ENCODE measurements around the gene SPIC.

DNA sequence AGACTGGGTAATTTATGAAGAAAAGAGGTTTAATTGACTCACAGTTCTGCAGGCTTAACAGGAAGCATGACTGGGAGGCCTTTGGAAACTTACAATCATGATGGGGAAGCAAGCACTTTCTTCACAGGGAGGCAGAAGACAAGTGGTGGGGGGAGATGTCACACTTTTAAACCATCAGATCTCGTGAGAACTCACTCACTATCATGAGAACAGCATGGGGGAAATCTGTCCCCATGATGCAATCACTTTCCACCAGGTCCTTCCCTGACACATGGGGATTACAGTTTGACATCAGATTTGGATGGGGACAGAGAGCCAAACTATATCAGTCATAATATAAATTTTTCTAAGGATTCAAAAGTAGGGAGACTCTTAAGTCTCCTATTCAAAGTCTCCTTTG is 46.0 kb downstream of the SPIC start:
- TF ChIP-seq, protein P1, sequence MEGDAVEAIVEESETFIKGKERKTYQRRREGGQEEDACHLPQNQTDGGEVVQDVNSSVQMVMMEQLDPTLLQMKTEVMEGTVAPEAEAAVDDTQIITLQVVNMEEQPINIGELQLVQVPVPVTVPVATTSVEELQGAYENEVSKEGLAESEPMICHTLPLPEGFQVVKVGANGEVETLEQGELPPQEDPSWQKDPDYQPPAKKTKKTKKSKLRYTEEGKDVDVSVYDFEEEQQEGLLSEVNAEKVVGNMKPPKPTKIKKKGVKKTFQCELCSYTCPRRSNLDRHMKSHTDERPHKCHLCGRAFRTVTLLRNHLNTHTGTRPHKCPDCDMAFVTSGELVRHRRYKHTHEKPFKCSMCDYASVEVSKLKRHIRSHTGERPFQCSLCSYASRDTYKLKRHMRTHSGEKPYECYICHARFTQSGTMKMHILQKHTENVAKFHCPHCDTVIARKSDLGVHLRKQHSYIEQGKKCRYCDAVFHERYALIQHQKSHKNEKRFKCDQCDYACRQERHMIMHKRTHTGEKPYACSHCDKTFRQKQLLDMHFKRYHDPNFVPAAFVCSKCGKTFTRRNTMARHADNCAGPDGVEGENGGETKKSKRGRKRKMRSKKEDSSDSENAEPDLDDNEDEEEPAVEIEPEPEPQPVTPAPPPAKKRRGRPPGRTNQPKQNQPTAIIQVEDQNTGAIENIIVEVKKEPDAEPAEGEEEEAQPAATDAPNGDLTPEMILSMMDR (IDR thresholded peaks at IDR 0.05), result no peak
- no peak for TF ChIP-seq POLR2AphosphoS5 (IDR thresholded peaks at IDR 0.05; ENCODE audit: low read depth, low read length)
- TF ChIP-seq, protein P2, sequence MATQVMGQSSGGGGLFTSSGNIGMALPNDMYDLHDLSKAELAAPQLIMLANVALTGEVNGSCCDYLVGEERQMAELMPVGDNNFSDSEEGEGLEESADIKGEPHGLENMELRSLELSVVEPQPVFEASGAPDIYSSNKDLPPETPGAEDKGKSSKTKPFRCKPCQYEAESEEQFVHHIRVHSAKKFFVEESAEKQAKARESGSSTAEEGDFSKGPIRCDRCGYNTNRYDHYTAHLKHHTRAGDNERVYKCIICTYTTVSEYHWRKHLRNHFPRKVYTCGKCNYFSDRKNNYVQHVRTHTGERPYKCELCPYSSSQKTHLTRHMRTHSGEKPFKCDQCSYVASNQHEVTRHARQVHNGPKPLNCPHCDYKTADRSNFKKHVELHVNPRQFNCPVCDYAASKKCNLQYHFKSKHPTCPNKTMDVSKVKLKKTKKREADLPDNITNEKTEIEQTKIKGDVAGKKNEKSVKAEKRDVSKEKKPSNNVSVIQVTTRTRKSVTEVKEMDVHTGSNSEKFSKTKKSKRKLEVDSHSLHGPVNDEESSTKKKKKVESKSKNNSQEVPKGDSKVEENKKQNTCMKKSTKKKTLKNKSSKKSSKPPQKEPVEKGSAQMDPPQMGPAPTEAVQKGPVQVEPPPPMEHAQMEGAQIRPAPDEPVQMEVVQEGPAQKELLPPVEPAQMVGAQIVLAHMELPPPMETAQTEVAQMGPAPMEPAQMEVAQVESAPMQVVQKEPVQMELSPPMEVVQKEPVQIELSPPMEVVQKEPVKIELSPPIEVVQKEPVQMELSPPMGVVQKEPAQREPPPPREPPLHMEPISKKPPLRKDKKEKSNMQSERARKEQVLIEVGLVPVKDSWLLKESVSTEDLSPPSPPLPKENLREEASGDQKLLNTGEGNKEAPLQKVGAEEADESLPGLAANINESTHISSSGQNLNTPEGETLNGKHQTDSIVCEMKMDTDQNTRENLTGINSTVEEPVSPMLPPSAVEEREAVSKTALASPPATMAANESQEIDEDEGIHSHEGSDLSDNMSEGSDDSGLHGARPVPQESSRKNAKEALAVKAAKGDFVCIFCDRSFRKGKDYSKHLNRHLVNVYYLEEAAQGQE (IDR thresholded peaks at IDR 0.05; ENCODE audit: insufficient read depth in 1 of 2, low read depth in 2 of 2, low read length in 1 of 2), result no peak
